Measurements from ENCODE around the gene LPIN1. TPM values are rescaled to one million over a fixed set of nuclear protein-coding genes. Genes with fewer than 3 reads are reported as not detected.

LPIN1 gene
- total RNA-seq, 1 experiment from 2014 or later = 4.4 TPM

GRCh38 chr2:11742317-11742701 lies 4.1 kb upstream of the LPIN1 start:
- no CpG with 5 or more reads among the region's 4 CpGs for WGBS (ENCODE audit: extremely low coverage, insufficient read length, low lambda C conversion rate)
- Histone ChIP-seq H2BK12ac (ENCODE audit: insufficient read length, low read depth, low read length) (no peak overlapping the region), H2BK15ac (ENCODE audit: low read depth, low read length) (no peak overlapping the region), H3K23ac (ENCODE audit: insufficient read length, low read depth, low read length) (no peak overlapping the region), H3T11ph (ENCODE audit: low read length) (no peak overlapping the region), H2BK20ac (ENCODE audit: low read depth, low read length, poor library complexity, severe bottlenecking) (no peak overlapping the region), H3K23me2 (ENCODE audit: insufficient read length, low read depth, low read length, poor library complexity, severe bottlenecking) (no peaks in the 10 kb centered on the region), H3K14ac (ENCODE audit: insufficient read depth, low read length) (no peak overlapping the region), H2AFZ (ENCODE audit: low read length) (no peak overlapping the region), H3K56ac (ENCODE audit: insufficient read length, low read depth, low read length) (no peak overlapping the region), H3K4me1 (ENCODE audit: insufficient read depth, low read length) (peaks cover 4% of the 10 kb centered on the region; the same call in 1 of the 2 replicates), H3K9ac (ENCODE audit: extremely low read depth, insufficient read length, low read length) (no peak overlapping the region), H2BK120ac (ENCODE audit: low read depth, low read length, poor library complexity, severe bottlenecking) (no peak overlapping the region), H3K27me3 (ENCODE audit: insufficient read depth, low read length) (no peaks in the 10 kb centered on the region), H3K9me3 (ENCODE audit: control insufficient read depth, low read depth, low read length) (no peaks in the 10 kb centered on the region), H3K4ac (ENCODE audit: low read depth, low read length) (no peak overlapping the region), H3K79me1 (ENCODE audit: insufficient read depth, low read depth, low read length, poor library complexity, severe bottlenecking) (no peaks in the 10 kb centered on the region), H2AK5ac (ENCODE audit: insufficient read length, low read length) (no peak overlapping the region), H3K4me2 (ENCODE audit: insufficient read depth, insufficient read length, low read length) (no peak overlapping the region), H3K79me2 (ENCODE audit: insufficient read depth, low read length) (no peaks in the 10 kb centered on the region), H4K5ac (ENCODE audit: insufficient read length, low read depth, low read length) (no peak overlapping the region), H3K18ac (ENCODE audit: insufficient read length, low read depth, low read length) (no peak overlapping the region), H4K8ac (replicated peaks; ENCODE audit: insufficient read length, low read depth, low read length) (no peak overlapping the region), H2BK5ac (ENCODE audit: insufficient read length, low read length) (no peak overlapping the region), H3K27ac (ENCODE audit: insufficient read length, low read depth, low read length) (no peak overlapping the region), H4K91ac (ENCODE audit: insufficient read length, low read depth, low read length) (no peak overlapping the region), H4K20me1 (ENCODE audit: control insufficient read depth, insufficient read depth, insufficient read length) (no peaks in the 10 kb centered on the region)
- Mint-ChIP-seq H3K27me3 (ENCODE audit: low read depth) (peaks cover 25% of the 10 kb centered on the region), H3K4me3 (no peak overlapping the region), H3K27ac (no peak overlapping the region), H3K4me1 (peaks cover 44 to 45% of the 10 kb centered on the region in 2 experiments), H3K9me3 (peaks cover 0 to 2% of the 10 kb centered on the region in 2 experiments; a peak in 2 of 5 replicates), H3K36me3 (ENCODE audit: insufficient read depth in 1 of 3, low read depth in 3 of 3) (no peaks in the 10 kb centered on the region; a peak in 2 of 7 replicates)
- no peak for DNase-seq
- no peak for TF ChIP-seq CTCF (conservative IDR thresholded peaks at IDR 0.05)

Measured in H9 (cell line).